Neuronal stem cell (in vitro differentiated cells): ENCODE measurements around the gene ZNF195.
"Not testable (repeated sequence)": the region's sequence is repeated elsewhere in the genome, so short reads cannot be mapped to it uniquely, and the experiment has no call there.

Experiments
- DNase-seq: peaks from one replicate; pipeline ENCODE4 v3.0.0-alpha.2; 2013; ENCODE audit warnings: low spot score
- H2AFZ ChIP-seq: one replicate; pipeline ENCODE4 v1.6.1; 2013; ENCODE audit warnings: mild to moderate bottlenecking, low read length, inconsistent platforms
- H2AK5ac ChIP-seq: 2 replicates; pipeline ENCODE4 v1.6.1; 2013; ENCODE audit warnings: low read depth, mild to moderate bottlenecking, inconsistent platforms, low read length, moderate library complexity, mixed read lengths
- H2BK120ac ChIP-seq: 2 replicates; pipeline ENCODE4 v1.6.1; 2013; ENCODE audit warnings: low read depth, mild to moderate bottlenecking, inconsistent platforms, low read length, moderate library complexity, mixed read lengths
- H2BK12ac ChIP-seq: one replicate; pipeline ENCODE4 v1.6.1; 2013; ENCODE audit warnings: low read length, inconsistent platforms
- H2BK15ac ChIP-seq: 2 replicates; pipeline ENCODE4 v1.6.1; 2013; ENCODE audit warnings: mild to moderate bottlenecking, low read length, inconsistent platforms, mixed read lengths
- H2BK5ac ChIP-seq: one replicate; pipeline ENCODE4 v1.6.1; 2013; ENCODE audit warnings: inconsistent platforms, mild to moderate bottlenecking, low read length, moderate library complexity
- H3K14ac ChIP-seq: one replicate; pipeline ENCODE4 v1.6.1; 2013; ENCODE audit warnings: low read length, inconsistent platforms
- H3K18ac ChIP-seq: 2 replicates; pipeline ENCODE4 v1.6.1; 2013; ENCODE audit warnings: low read length, inconsistent platforms
- H3K23ac ChIP-seq: 2 replicates; pipeline ENCODE4 v1.6.1; 2013; ENCODE audit warnings: low read depth, mild to moderate bottlenecking, mixed read lengths, low read length, inconsistent platforms; ENCODE audit not compliant: poor library complexity
- H3K27ac ChIP-seq: replicated peaks from 3 replicates; pipeline ENCODE4 v1.5.1; 2013; ENCODE audit warnings: low read length, inconsistent platforms
- H3K27me3 ChIP-seq, 3 experiments: 2 replicates each; pipeline ENCODE4 v1.6.1; 2013; ENCODE audit warnings: low read length in 3 of 3, mild to moderate bottlenecking in 2 of 3, inconsistent platforms in 1 of 3, low read depth in 1 of 3, mixed read lengths in 1 of 3, moderate library complexity in 1 of 3; ENCODE audit not compliant: control insufficient read depth in 3 of 3, insufficient read depth in 3 of 3
- H3K36me3 ChIP-seq, 2 donors: replicated peaks in 1 of 2; 2 replicates each; pipeline ENCODE4 v1.6.1; 2013; ENCODE audit warnings: low read length in 2 of 2; ENCODE audit not compliant: control insufficient read depth in 2 of 2, insufficient read depth in 2 of 2
- H3K4ac ChIP-seq: 2 replicates; pipeline ENCODE4 v1.6.1; 2013; ENCODE audit warnings: inconsistent platforms, mild to moderate bottlenecking, low read length, moderate library complexity
- H3K4me1 ChIP-seq, 2 donors: 1 replicate in 1 of 2; 2 replicates in 1 of 2; pipeline ENCODE4 v1.6.1; 2013; ENCODE audit warnings: low read length in 2 of 2, low read depth in 1 of 2; ENCODE audit not compliant: control insufficient read depth in 2 of 2, insufficient read depth in 1 of 2
- H3K4me2 ChIP-seq: one replicate; pipeline ENCODE4 v1.6.1; 2013; ENCODE audit warnings: mild to moderate bottlenecking, low read length, inconsistent platforms; ENCODE audit not compliant: insufficient read depth, poor library complexity, severe bottlenecking
- H3K4me3 ChIP-seq, 2 donors: 2 replicates each; pipeline ENCODE4 v1.5.1; 2013; ENCODE audit warnings: low read length in 2 of 2, mild to moderate bottlenecking in 2 of 2, inconsistent platforms in 1 of 2, moderate library complexity in 1 of 2
- H3K79me1 ChIP-seq: one replicate; pipeline ENCODE4 v1.6.1; 2013; ENCODE audit warnings: low read depth, mild to moderate bottlenecking, inconsistent platforms, low read length, moderate library complexity
- H3K9ac ChIP-seq: one replicate; pipeline ENCODE4 v1.6.1; 2013; ENCODE audit warnings: mild to moderate bottlenecking, low read depth, low read length, inconsistent platforms; ENCODE audit not compliant: poor library complexity
- H3K9me3 ChIP-seq, 2 donors: replicated peaks in 1 of 2; 2 replicates each; pipeline versions ENCODE3 to v1.6.1; 2013; ENCODE audit warnings: low read length in 2 of 2, mild to moderate bottlenecking in 2 of 2, inconsistent platforms in 1 of 2, low read depth in 1 of 2, mixed read lengths in 1 of 2, moderate library complexity in 1 of 2; ENCODE audit not compliant: control insufficient read depth in 2 of 2, insufficient read depth in 1 of 2
- H4K8ac ChIP-seq: one replicate; pipeline ENCODE4 v1.6.1; 2013; ENCODE audit warnings: low read depth, mild to moderate bottlenecking, inconsistent platforms, low read length, moderate library complexity
- H4K91ac ChIP-seq: one replicate; pipeline ENCODE4 v1.6.1; 2013; ENCODE audit warnings: low read length, low read depth, mild to moderate bottlenecking, inconsistent platforms; ENCODE audit not compliant: poor library complexity
- WGBS, 2 donors: extraction: QIAGEN DNeasy Blood & Tissue Kit; methylation state at CpG; one replicate each; pipeline ENCODE4 v1.1.7; 2013; ENCODE audit warnings: missing lambda C conversion rate in 2 of 2, mixed read lengths in 1 of 2; ENCODE audit not compliant: insufficient read length in 2 of 2, insufficient replicate concordance in 1 of 2; ENCODE audit errors: extremely low coverage in 2 of 2; 5-methylcytosine and 5-hydroxymethylcytosine counted together

The ZNF195 gene

GRCh38 chr11:3413666-3414065 is 34.7 kb upstream of the ZNF195 start:
- not testable (repeated sequence) for H2BK120ac ChIP-seq, H3K4ac ChIP-seq, H2AK5ac ChIP-seq, H3K27ac ChIP-seq, H3K23ac ChIP-seq, H3K79me1 ChIP-seq, H3K18ac ChIP-seq, H2BK5ac ChIP-seq, H3K4me3 ChIP-seq, H3K9me3 ChIP-seq, H3K14ac ChIP-seq, H4K91ac ChIP-seq, H3K4me1 ChIP-seq, H3K4me2 ChIP-seq, H3K9ac ChIP-seq, H3K27me3 ChIP-seq, H2BK12ac ChIP-seq, H3K36me3 ChIP-seq, H2AFZ ChIP-seq, DNase-seq, H4K8ac ChIP-seq, H2BK15ac ChIP-seq
- no CpG with 5 or more reads among the region's 24 CpGs for WGBS, 2 donors

GRCh38 chr11:3412837-3413236 is 33.9 kb upstream of the ZNF195 start:
- Histone ChIP-seq H3K23ac (no peak overlapping the region), H2BK5ac (no peak overlapping the region), H2BK15ac (no peak overlapping the region), H3K27me3 (no peaks in the 10 kb centered on the region), H2AFZ (no peak overlapping the region), H3K27ac (no peak overlapping the region), H3K36me3 (no peaks in the 10 kb centered on the region), H3K4me2 (no peak overlapping the region), H4K91ac (no peak overlapping the region), H4K8ac (no peak overlapping the region), H2BK120ac (no peak overlapping the region), H2AK5ac (no peak overlapping the region), H3K9me3 (no peaks in the 10 kb centered on the region), H3K18ac (no peak overlapping the region), H3K4me3 (no peak overlapping the region), H3K79me1 (peaks cover 3% of the 10 kb centered on the region), H3K14ac (no peak overlapping the region), H3K9ac (no peak overlapping the region), H3K4me1 (no peaks in the 10 kb centered on the region), H3K4ac (no peak overlapping the region), H2BK12ac (no peak overlapping the region)
- no CpG with 5 or more reads among the region's 15 CpGs for WGBS, 2 donors
- no peak for DNase-seq

DNA sequence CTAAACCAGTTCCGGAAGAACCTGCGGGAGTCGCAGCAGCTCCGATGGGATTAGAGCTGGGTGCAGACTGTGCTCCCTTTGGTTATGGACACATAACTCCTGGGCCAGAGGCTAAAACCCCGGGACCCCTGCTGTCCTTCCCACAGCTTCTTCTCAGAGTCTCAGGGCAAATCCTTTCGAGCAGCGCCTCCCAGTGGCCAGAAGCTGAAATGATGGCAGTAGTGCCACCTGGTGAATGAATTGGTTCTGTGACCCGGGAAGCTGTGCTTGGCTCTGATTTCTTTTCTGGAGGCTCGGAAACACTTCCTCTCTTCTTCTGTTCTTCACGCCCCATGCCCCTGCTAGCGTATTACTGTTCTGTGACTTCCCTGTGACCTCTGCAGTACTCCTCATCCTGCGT is 29.8 kb upstream of the ZNF195 start:
- H3K9me3 ChIP-seq, H3K4me3 ChIP-seq, H3K14ac ChIP-seq, H3K27ac ChIP-seq, H3K23ac ChIP-seq, H3K79me1 ChIP-seq, H2AK5ac ChIP-seq, H2BK5ac ChIP-seq, H2AFZ ChIP-seq, H2BK120ac ChIP-seq, H3K4me2 ChIP-seq, H4K8ac ChIP-seq, H3K4ac ChIP-seq, H2BK12ac ChIP-seq, H3K18ac ChIP-seq, H2BK15ac ChIP-seq, H3K27me3 ChIP-seq, H4K91ac ChIP-seq, H3K9ac ChIP-seq, H3K36me3 ChIP-seq, H3K4me1 ChIP-seq: not testable (repeated sequence)
- peak; percentile 73 for DNase-seq
- no CpG with 5 or more reads among the region's 12 CpGs for whole genome bisulfite sequencing, 2 donors

GRCh38 chr11:3408058-3408605 is 29.2 kb upstream of the ZNF195 start:
- H2BK12ac ChIP-seq, H3K27me3 ChIP-seq, H4K8ac ChIP-seq, DNase-seq, H3K36me3 ChIP-seq, H3K9ac ChIP-seq, H2BK5ac ChIP-seq, H3K4me1 ChIP-seq, H3K4me2 ChIP-seq, H2BK120ac ChIP-seq, H2BK15ac ChIP-seq, H3K23ac ChIP-seq, H3K4ac ChIP-seq, H2AFZ ChIP-seq, H3K9me3 ChIP-seq, H3K79me1 ChIP-seq, H2AK5ac ChIP-seq, H3K14ac ChIP-seq, H3K27ac ChIP-seq, H4K91ac ChIP-seq, H3K4me3 ChIP-seq, H3K18ac ChIP-seq: not testable (repeated sequence)
- no CpG with 5 or more reads among the region's 8 CpGs for WGBS, 2 donors
